Fibroblast of villous mesenchyme (primary cell): ENCODE measurements around the gene USF1. TPM values are rescaled to one million over a fixed set of nuclear protein-coding genes. Genes with fewer than 3 reads are reported as not detected.

Source experiments
- DNase-seq: peaks from one replicate; pipeline ENCODE4 v3.0.0-alpha.2; 2010; ENCODE audit warnings: low read depth
- H3K4me3 ChIP-seq: 2 replicates; pipeline ENCODE4 v1.5.1; 2011; ENCODE audit warnings: low read depth, mild to moderate bottlenecking, low read length
- total RNA-seq: library from RNA; depleted of rRNA; stranded (reverse); fragments of >200 nt; gene quantifications from 2 replicates; pipeline ENCODE4 v1.2.3, GENCODE V29; 2012
- TF ChIP-seq, protein P1 (sequence below): IDR thresholded peaks from 2 replicates; pipeline ENCODE4 v1.5.1; 2012; ENCODE audit warnings: low read depth, mild to moderate bottlenecking, low read length; ENCODE audit not compliant: insufficient read depth

USF1 gene
- total RNA-seq, 1 donor: 62.2 TPM

DNA sequence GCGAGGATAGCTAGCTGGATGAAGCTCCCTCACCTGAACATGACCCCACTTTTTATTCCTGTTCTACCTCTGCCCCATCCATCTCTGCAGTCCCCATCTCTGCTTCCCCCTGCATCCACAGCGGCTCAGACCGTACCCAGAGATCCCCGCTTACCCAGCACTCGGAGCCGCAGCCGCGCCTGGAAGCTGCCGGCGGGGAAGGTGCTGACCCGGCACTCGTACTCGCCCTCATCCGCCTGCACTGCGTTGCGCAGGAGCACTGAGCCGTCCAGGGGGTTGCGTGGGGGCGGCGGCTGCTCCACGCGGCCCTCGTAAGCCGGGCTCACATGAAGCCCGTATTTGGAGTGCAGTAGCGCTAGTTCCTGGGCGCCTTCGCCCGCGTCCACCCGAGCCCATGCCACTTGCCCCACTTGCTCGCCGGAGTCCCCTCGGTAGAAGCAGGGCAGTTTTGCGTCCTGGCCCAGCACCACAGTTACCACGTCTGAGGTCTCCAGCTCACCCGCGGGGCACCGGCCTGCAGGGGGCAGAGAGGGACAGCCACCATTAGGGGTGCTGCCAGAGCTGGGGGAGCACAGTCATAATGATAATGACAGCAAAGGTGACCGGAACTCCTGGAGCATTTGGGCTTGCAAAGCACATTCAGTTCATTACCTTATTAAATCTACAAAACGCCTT lies 33.8 kb upstream of the USF1 start:
- H3K4me3 ChIP-seq: no peak overlapping the region

DNA sequence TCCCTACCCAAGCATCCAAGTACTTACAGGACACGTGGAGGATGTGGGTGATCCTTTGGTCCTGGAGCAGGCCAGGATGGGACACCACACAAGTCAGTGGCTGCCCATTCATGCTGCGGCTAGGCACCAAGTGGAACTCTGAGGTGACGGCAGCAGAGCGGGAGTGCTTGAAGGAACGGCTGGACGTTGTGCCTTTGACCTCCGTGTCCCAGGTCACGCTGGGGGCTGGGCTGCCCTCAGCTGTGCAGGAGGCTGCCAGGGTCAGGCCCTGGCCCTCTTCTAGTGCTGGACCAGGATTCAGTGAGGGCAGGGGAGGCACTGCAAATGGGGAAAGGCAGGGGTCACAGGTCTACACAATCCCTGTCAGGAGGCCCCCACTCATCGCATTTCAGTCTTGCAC lies 31.6 kb upstream of the USF1 start:
- H3K4me3 ChIP-seq: no peak overlapping the region
- DNase-seq: no peak
- TF ChIP-seq, protein P1, sequence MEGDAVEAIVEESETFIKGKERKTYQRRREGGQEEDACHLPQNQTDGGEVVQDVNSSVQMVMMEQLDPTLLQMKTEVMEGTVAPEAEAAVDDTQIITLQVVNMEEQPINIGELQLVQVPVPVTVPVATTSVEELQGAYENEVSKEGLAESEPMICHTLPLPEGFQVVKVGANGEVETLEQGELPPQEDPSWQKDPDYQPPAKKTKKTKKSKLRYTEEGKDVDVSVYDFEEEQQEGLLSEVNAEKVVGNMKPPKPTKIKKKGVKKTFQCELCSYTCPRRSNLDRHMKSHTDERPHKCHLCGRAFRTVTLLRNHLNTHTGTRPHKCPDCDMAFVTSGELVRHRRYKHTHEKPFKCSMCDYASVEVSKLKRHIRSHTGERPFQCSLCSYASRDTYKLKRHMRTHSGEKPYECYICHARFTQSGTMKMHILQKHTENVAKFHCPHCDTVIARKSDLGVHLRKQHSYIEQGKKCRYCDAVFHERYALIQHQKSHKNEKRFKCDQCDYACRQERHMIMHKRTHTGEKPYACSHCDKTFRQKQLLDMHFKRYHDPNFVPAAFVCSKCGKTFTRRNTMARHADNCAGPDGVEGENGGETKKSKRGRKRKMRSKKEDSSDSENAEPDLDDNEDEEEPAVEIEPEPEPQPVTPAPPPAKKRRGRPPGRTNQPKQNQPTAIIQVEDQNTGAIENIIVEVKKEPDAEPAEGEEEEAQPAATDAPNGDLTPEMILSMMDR: no peak

More for the DNA sequence above, 33.8 kb upstream of the USF1 start:
- no peak for DNase-seq
- TF ChIP-seq, protein P1: no peak

DNA sequence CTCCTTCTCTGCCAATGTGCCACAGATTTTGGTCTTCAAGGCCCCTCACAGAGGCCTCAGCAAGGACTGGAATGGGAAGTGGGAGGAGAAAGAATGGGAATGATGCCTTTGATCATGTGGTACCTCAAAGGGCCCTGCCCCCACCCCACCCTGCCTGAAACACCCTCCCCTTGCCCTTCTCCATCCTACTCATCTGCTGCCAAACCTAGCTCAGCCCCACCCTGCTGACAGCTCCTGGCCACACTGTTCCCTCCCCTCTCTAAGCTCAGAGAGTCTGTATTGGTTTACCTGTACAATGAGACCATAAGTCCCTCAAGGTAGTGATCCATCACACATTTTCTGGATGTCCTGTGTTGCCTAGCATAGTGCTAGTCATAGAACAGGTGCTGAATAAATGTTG lies 30.6 kb upstream of the USF1 start:
- H3K4me3 ChIP-seq: no peak overlapping the region
- no peak for DNase-seq
- TF ChIP-seq, protein P1: no peak

DNA sequence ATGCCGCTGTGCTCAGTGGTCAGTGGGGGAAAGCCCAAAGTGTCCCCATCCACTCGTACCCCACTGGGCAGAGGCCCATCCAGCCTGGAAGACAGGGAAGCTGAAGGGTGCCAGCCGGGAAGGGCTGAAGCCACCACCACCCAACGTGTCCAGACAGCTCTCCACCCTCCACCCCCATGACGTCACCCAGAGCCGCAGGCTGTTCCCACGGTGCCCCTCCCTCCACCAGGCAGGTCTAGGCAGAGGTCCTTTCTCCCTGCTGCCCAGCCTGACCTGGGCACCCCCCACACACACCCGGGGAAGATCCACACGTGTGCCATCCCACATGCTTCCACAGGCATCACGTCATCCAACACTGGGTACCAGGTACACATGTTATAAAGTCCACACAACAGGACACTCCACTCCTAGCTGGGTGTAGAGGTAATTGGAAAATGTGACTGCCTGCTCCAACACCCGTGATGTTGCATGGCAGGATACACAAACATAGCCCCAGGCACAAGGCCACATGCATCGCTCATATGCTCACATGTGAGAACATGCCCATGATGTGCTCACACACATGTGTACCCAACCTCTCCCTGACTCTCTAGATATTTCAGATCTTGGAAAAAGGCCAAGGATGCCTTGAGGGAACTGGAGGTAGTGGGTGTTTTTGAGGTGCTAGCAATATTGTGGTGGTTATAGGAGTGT lies 29.0 kb upstream of the USF1 start:
- TF ChIP-seq, protein P1: no peak
- peak overlapping the region; percentile 27 for H3K4me3 ChIP-seq
- DNase-seq: peak; percentile 51

DNA sequence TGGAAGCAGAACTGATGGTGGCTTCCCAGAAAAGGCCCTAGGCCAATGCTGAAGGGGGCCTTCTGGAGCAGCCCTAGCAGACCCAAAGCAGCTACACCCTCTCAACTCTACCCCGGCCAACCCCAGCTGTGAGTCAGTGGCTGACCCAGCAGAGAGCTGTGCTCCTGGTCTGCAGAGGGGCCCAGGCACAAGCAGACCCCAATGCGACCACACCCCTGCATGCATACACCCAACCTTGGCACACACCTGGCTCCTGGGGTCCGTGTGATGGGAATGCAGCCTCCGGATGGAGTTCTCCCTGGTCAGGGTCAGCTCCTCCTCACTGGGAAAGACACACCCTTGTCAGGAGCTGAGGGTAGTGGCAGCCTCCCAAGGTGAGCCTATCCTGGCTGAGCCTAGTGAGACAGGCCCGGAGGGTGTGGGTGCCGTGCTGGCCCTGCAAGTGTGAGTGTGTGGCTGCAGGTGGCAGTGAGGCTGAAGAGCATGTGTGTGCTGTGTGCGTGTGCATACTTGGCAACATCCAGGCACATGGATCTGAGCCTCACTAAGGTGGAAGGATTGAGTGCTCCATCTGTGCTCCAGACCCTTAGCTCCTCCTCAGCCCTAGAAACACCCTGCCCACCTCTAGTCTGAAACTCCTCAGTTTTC lies 27.8 kb upstream of the USF1 start:
- TF ChIP-seq, protein P1: no peak
- no peak overlapping the region for H3K4me3 ChIP-seq
- DNase-seq: no peak

DNA sequence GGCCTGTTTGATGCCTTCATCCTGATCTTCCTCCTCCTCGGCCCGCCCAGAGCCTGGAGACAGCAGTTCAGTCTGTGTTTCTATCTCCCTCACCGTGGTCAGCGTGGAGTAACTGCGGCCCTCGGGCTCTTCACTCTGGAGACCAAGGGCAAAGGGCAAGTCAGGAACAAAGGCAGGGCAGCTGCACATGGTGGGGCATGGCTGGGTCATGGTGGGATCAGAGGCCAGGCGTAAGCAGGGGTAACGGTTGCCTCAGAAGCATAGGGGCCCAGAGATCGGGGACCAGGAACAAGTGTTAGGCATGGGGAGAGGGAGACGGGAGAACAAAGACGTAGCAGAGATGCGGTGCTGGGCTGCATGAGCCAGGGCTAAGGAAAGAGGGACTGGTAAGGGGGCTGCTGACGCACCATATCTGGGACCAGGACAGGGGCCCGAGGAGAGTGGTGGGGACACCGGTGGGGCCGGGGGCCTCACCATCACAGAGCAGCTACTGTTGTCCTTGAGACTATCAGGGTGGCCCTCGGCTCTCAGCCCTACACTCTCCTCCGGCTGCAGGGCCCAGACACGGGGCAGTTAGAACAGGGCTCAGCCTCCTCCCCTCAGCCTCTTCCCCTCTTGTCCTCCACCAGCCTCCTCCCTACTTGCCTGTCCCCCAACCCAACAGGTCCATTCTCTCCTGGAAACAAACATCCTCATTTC lies 27.1 kb upstream of the USF1 start:
- no peak for DNase-seq

More for the DNA sequence above, 27.1 kb upstream of the USF1 start:
- TF ChIP-seq, protein P1: no peak
- no peak overlapping the region for H3K4me3 ChIP-seq
